ENCODE measurements around the gene TCEA2. TPM values are rescaled to one million over a fixed set of nuclear protein-coding genes. Genes with fewer than 3 reads are reported as not detected.

Gene TCEA2
- total and polyA plus RNA-seq, 2 of the 13 experiments (the other 11 are each of a cell fraction or from before 2014, with no cell fraction given): 28.1 to 33.7 TPM

GRCh38 chr20:64042054-64042781 lies 20.8 kb upstream of the TCEA2 start (continued):
- no peak for TF ChIP-seq PBX3 (CRISPR knock-in tag; IDR thresholded peaks at IDR 0.05; ENCODE audit: borderline replicate concordance)
- TF ChIP-seq TCF7L2 (IDR thresholded peaks at IDR 0.05; ENCODE audit: low read depth, low read length): no peak
- TF ChIP-seq ZNF629 (CRISPR knock-in tag; conservative IDR thresholded peaks at IDR 0.05): no peak
- peak; percentile 87 for TF ChIP-seq ZNF777 (CRISPR knock-in tag; IDR thresholded peaks at IDR 0.05)
- TF ChIP-seq ZMYM2 (CRISPR knock-in tag; IDR thresholded peaks at IDR 0.05): no peak
- TF ChIP-seq HIC2 (CRISPR knock-in tag; IDR thresholded peaks at IDR 0.05; ENCODE audit: low read depth): 0 out of 2 replicates have a peak, but pooled peaks have one; percentile 27
- TF ChIP-seq SALL1 (CRISPR knock-in tag; IDR thresholded peaks at IDR 0.05): peak; percentile 34; the same call in 1 of the 2 replicates
- TF ChIP-seq ZBTB34 (CRISPR knock-in tag; IDR thresholded peaks at IDR 0.05): no peak
- TF ChIP-seq SP1 (IDR thresholded peaks at IDR 0.05): no peak
- peak; percentile 36; the same call in 1 of the 2 replicates for TF ChIP-seq SP1 (CRISPR knock-in tag; IDR thresholded peaks at IDR 0.05)
- peak; percentile 62; the same call in 1 of the 2 replicates for TF ChIP-seq LBX2 (CRISPR knock-in tag; IDR thresholded peaks at IDR 0.05; ENCODE audit: borderline replicate concordance)
- TF ChIP-seq ATF4 (CRISPR knock-in tag; IDR thresholded peaks at IDR 0.05): no peak; a peak in 1 of 4 replicates
- TF ChIP-seq POGK (CRISPR knock-in tag; conservative IDR thresholded peaks at IDR 0.05): peak; percentile 71; the same call in 1 of the 2 replicates
- TF ChIP-seq HNF1B (CRISPR knock-in tag; IDR thresholded peaks at IDR 0.05): peak; percentile 83
- TF ChIP-seq ESRRA (CRISPR knock-in tag; IDR thresholded peaks at IDR 0.05; ENCODE audit: low read depth): 0 out of 2 replicates have a peak, but pooled peaks have one; percentile 18
- TF ChIP-seq ZSCAN20 (CRISPR knock-in tag; IDR thresholded peaks at IDR 0.05; ENCODE audit: borderline replicate concordance): no peak
- no peak for TF ChIP-seq IRX3 (CRISPR knock-in tag; IDR thresholded peaks at IDR 0.05; ENCODE audit: borderline replicate concordance, low read depth)
- peak; percentile 82 for TF ChIP-seq KDM3A (CRISPR knock-in tag; IDR thresholded peaks at IDR 0.05; ENCODE audit: low read depth)
